DND-41 (cell line): ENCODE measurements around the gene TRIM68.
A peak's percentile ranks its signal among the peaks of the same experiment; 100 is the strongest.

Experiments
- ATAC-seq: fragments of 200-7000 bp; cut with Tn5 transposase; 3 replicates; pipeline ENCODE4 v1.9.1; 2021; ENCODE audit warnings: low read depth; ENCODE audit not compliant: insufficient read depth
- DNase-seq: peaks from one replicate; pipeline ENCODE4 v3.0.0-alpha.2; 2020
- H2AFZ ChIP-seq: 2 replicates; pipeline ENCODE4 v1.6.0; 2012; ENCODE audit warnings: low read depth, low read length
- H3K27ac ChIP-seq: 2 replicates; pipeline ENCODE4 v1.5.1; 2012; ENCODE audit warnings: low read length, inconsistent platforms
- H3K27me3 ChIP-seq: fragments of 200-600 bp; sonication (generic); 2 replicates; pipeline ENCODE4 v1.6.0; 2012; ENCODE audit warnings: low read length, mild to moderate bottlenecking, inconsistent platforms; ENCODE audit not compliant: insufficient read depth, poor library complexity
- H3K36me3 ChIP-seq: 2 replicates; pipeline ENCODE4 v1.5.1; 2012; ENCODE audit warnings: low read length, inconsistent platforms; ENCODE audit not compliant: insufficient read depth
- H3K4me1 ChIP-seq: 2 replicates; pipeline ENCODE4 v1.5.1; 2012; ENCODE audit warnings: mild to moderate bottlenecking, low read length; ENCODE audit not compliant: insufficient read depth
- H3K4me2 ChIP-seq: 2 replicates; pipeline ENCODE4 v1.6.0; 2012; ENCODE audit warnings: mild to moderate bottlenecking, moderate library complexity, low read length, inconsistent platforms; ENCODE audit not compliant: insufficient read depth
- H3K4me3 ChIP-seq, 2 experiments: fragments of 200-600 bp in 1 of 2; shearing (Covaris generic) in 1 of 2; 2 replicates each; pipeline ENCODE4 v1.5.1; 2012 to 2016; ENCODE audit warnings: inconsistent platforms in 2 of 2, low read length in 2 of 2, mild to moderate bottlenecking in 2 of 2, low read depth in 1 of 2, moderate library complexity in 1 of 2
- H3K79me2 ChIP-seq: 2 replicates; pipeline ENCODE4 v1.6.0; 2012; ENCODE audit warnings: low read length, inconsistent platforms; ENCODE audit not compliant: insufficient read depth
- H3K9ac ChIP-seq: 2 replicates; pipeline ENCODE4 v1.6.0; 2012; ENCODE audit warnings: low read depth, mild to moderate bottlenecking, inconsistent platforms, low read length, moderate library complexity
- H3K9me3 ChIP-seq: 2 replicates; pipeline ENCODE4 v1.5.1; 2012; ENCODE audit warnings: low read length, moderate library complexity, mild to moderate bottlenecking, inconsistent platforms; ENCODE audit not compliant: insufficient read depth, severe bottlenecking
- H4K20me1 ChIP-seq: 2 replicates; pipeline ENCODE4 v1.6.0; 2012; ENCODE audit warnings: low read length; ENCODE audit not compliant: insufficient read depth
- CTCF ChIP-seq: IDR thresholded peaks from 2 replicates; pipeline ENCODE4 v1.5.1; 2012; ENCODE audit warnings: borderline replicate concordance, low read length, moderate library complexity, mild to moderate bottlenecking; ENCODE audit not compliant: poor library complexity, severe bottlenecking; ENCODE audit errors: extremely low read depth
- EZH2 ChIP-seq: IDR thresholded peaks from 3 replicates; pipeline ENCODE4 v1.6.1; 2012; ENCODE audit warnings: borderline replicate concordance, low read depth, mild to moderate bottlenecking, moderate library complexity, low read length, inconsistent platforms; ENCODE audit not compliant: severe bottlenecking

Gene TRIM68

GRCh38 chr11:4606231-4607015 lies 1.6 kb downstream of the TRIM68 start:
- Histone ChIP-seq H3K27me3 (no peaks in the 10 kb centered on the region), H3K79me2 (peaks cover 13% of the 10 kb centered on the region), H3K4me2 (peak overlapping the region; percentile 80), H3K27ac (no peak overlapping the region), H3K9me3 (no peaks in the 10 kb centered on the region), H2AFZ (no peak overlapping the region), H3K36me3 (peaks cover 40% of the 10 kb centered on the region), H4K20me1 (no peaks in the 10 kb centered on the region), H3K4me1 (peaks cover 29% of the 10 kb centered on the region), H3K4me3 (peak overlapping the region in 1 of 2 experiments; percentile 70; a peak in 2 of 4 replicates), H3K9ac (peak overlapping the region; percentile 83)
- no peak for TF ChIP-seq CTCF
- no peak for TF ChIP-seq EZH2
- ATAC-seq (no peak), DNase-seq (no peak)

GRCh38 chr11:4605057-4605456 lies 3.0 kb downstream of the TRIM68 start:
- no peak for TF ChIP-seq CTCF
- Histone ChIP-seq H3K27ac (no peak overlapping the region), H3K4me1 (peaks cover 24% of the 10 kb centered on the region), H3K36me3 (peaks cover 53% of the 10 kb centered on the region), H3K27me3 (no peaks in the 10 kb centered on the region), H3K79me2 (peaks cover 13% of the 10 kb centered on the region), H3K9me3 (no peaks in the 10 kb centered on the region), H3K4me2 (no peak overlapping the region), H3K9ac (no peak overlapping the region), H3K4me3 (no peak overlapping the region), H4K20me1 (no peaks in the 10 kb centered on the region), H2AFZ (no peak overlapping the region)
- DNase-seq = no peak
- no peak for ATAC-seq

GRCh38 chr11:4593739-4594138 lies 14.3 kb downstream of the TRIM68 start, which contains the start of gene OR52I1:
Gene OR52I1 (plus strand): TSS chr11:4594039. CDS start chr11:4594039, 0 bp downstream.
- no peak within 1 kb of the TSS for H2AFZ ChIP-seq
- H3K27ac ChIP-seq = no peak within 1 kb of the TSS
- no peak within 1 kb of the TSS for H3K9ac ChIP-seq
- H3K9me3 ChIP-seq = no peaks in the 10 kb centered on the region
- no peak within 1 kb of the TSS for H3K4me2 ChIP-seq
- no peak for TF ChIP-seq CTCF
- no peak for TF ChIP-seq EZH2
- no peaks in the 10 kb centered on the region for H3K27me3 ChIP-seq
- no peak for DNase-seq
- no peak for ATAC-seq
- no peaks in the 10 kb centered on the region for H3K79me2 ChIP-seq
- no peak within 1 kb of the TSS for H3K4me3 ChIP-seq
- H4K20me1 ChIP-seq = no peaks in the 10 kb centered on the region
- H3K4me1 ChIP-seq = no peaks in the 10 kb centered on the region
- H3K36me3 ChIP-seq = peaks cover 2% of the 10 kb centered on the region; the same call in 1 of the 2 replicates

- Histone ChIP-seq H2AFZ (no peak overlapping the region), H3K36me3 (no peaks in the 10 kb centered on the region), H3K4me3 (no peak overlapping the region), H3K4me2 (no peak overlapping the region), H3K27me3 (peaks cover 2% of the 10 kb centered on the region), H3K4me1 (no peaks in the 10 kb centered on the region), H3K9me3 (no peaks in the 10 kb centered on the region), H3K79me2 (no peaks in the 10 kb centered on the region), H3K27ac (no peak overlapping the region), H4K20me1 (no peaks in the 10 kb centered on the region), H3K9ac (no peak overlapping the region)
- DNase-seq (no peak), ATAC-seq (no peak)
- TF ChIP-seq EZH2 (no peak), CTCF (no peak)
Observed at GRCh38 chr11:4589017-4589416, 19.0 kb downstream of the TRIM68 start.
